ENCODE measurements around the gene NEXMIF.
A peak's percentile ranks its signal among the peaks of the same experiment; 100 is the strongest.
"Not testable (repeated sequence)": the region's sequence is repeated elsewhere in the genome, so short reads cannot be mapped to it uniquely, and the experiment has no call there.

The NEXMIF gene

DNA sequence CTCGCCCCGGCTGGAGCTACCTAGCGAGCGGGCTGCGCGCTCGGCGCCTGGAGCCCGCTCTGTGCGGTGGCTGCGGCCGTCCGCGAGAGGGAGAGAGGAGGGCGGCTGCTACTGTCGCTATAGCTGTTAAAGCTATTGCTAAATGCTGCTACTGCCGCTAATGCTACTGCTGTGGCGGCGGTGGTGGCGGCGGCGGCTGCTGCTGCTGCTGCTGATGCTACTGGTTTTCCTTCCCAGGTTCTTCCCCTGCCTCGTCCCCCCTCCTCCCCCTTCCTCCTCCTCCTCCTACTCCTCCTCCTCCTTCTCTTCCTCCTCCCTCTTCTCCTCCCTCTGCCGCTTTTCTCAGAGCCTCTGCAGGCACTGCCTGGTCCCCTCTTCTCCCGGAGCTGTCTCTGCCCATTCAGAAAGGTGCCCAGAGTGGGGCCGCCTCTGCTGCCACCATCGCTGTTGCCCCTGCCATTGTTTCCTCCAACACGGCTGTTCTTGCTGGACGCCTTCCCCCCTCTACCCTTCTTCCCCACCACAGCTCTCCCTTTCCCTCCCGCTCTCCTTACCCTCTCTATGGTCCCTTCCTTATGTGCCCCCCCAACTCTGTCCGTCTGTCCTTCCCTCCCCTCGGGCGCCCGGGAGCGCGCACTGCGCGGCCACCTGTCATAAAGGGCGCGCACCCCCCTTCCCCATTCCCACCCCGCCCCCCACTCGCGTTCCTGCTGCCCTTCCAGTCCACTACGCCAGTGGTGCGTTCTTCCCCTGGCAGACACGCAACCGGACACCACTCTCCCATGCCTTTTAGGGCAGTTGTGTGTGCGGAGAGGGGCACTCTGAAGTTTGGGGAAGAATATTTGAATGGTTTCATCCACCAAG, at the start of gene NEXMIF:
Gene NEXMIF (minus strand): TSS at position 228 of the 864 bp plus-strand sequence.
- no peak for DNase-seq (ENCODE audit: low read depth in 3 of 3, low spot score in 1 of 3)

DNA sequence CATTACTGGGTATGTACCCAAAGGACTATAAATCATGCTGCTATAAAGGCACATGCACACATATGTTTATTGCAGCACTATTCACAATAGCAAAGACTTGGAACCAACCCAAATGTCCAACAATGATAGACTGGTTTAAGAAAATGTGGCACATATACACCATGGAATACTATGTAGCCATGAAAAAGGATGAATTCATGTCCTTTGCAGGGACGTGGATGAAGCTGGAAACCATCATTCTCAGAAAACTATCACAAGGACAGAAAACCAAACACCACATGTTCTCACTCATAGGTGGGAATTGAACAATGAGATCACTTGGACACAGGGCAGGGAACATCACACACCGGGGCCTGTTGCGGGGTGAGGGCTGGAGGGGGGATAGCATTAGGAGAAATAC, 36.7 kb upstream of the NEXMIF start:
- DNase-seq (ENCODE audit: low read depth in 3 of 3, low spot score in 1 of 3), result not testable (repeated sequence)

DNA sequence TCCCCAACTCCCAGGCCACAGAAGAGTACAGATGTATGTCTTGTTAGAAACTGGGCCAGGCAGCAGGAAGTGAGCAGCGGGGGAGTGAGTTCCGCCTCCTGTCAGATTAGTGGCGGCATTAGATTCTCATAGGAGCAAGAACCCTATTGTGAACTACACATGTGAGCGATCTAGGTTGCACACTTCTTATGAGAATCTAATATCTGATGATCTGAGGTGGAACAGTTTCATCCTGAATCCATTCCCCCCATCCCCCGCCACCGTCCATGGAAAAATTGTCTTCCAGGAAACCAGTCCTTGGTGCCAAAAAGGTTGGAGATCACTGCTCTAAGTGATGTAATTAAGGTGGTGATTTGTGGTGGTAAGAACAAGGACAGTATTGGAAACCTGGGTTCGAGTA, 24.5 kb upstream of the NEXMIF start:
- DNase-seq (ENCODE audit: low read depth in 3 of 3, low spot score in 1 of 3), result no peak

DNA sequence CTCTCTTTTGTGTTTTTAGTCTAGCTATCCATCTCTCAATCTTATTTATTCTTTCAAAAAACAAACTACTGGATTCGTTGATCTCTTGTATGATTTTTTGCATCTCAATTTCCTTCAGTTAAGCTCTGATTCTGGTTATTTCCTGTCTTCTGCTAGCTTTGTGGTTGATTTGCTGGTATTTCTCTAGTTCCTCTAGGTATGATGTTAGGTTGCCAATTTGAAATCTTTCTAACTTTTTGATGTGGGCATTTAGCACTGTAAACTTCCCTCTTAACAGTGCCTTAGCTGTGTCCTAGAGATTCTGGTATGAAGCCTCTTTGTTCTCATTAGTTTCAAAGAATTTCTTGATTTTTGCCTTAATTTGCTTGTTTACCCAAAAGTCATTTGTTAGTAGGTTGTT, 15.2 kb upstream of the NEXMIF start:
- DNase-seq (ENCODE audit: low read depth in 3 of 3, low spot score in 1 of 3), result no peak

DNA sequence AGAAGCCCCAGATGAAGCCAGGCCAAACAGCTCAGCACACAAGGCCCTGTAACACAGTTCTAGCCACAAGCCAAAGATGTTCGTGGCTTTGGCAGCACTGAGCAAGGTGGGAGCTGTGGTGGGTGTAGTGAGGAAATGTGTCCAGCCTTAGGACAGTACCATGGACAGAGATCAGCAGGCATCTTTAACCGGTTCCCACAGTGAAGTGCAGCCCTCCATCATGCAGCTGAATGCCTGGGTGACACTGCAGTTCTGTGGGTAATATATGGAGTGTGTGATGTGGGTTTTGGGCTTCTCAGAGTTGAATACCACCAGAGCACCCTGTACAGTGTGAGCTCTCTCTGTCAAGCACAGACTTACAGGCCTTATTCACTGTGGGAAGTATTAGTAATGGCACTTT, 6.0 kb upstream of the NEXMIF start:
- no peak for DNase-seq (ENCODE audit: low read depth in 3 of 3, low spot score in 1 of 3)

DNA sequence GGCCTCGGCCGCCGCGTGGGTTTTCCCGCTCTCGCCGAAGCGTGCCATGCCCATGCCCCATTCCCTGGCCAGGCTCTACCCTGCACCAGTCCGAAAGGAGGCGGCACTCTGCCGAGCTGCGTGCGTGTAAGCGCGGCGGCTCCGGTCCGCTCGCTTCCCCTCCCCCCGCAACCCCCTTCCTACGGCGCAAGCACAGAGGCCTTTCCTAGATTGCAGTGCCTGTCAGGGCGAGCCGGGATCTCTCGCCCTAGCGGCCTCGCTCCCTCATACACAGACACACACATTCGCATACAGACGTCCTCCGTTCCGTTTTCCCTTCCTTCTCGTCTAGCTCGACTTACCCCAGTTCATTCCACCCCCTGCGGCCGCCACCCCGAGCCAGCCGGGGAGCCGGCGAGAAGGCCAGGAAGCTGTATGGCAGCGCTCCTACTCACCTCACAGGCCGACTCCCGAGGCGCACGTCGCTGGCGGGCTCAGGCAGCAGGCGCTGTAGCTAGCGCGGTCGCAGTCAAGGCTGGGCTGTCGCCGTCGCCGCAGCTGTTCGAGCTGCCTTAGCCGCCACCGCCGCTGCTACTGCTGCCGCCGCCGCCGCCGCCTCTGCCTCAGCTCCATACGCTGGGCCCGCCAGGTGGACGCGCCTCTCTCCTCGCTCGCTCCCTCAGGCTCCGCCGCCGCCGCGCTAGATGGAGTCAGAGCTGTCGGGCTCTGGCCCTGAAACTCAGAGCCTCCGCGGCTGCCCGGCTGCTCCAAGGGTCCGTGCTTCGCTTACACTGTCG, 615 bp downstream of the NEXMIF start:
- peak in 1 of 3 donors; percentile 8 for DNase-seq (ENCODE audit: low read depth in 3 of 3, low spot score in 1 of 3)

GRCh38 chrX:74923942-74924448, 1.3 kb downstream of the NEXMIF start:
- DNase-seq (ENCODE audit: low read depth in 3 of 3, low spot score in 1 of 3), result no peak

DNA sequence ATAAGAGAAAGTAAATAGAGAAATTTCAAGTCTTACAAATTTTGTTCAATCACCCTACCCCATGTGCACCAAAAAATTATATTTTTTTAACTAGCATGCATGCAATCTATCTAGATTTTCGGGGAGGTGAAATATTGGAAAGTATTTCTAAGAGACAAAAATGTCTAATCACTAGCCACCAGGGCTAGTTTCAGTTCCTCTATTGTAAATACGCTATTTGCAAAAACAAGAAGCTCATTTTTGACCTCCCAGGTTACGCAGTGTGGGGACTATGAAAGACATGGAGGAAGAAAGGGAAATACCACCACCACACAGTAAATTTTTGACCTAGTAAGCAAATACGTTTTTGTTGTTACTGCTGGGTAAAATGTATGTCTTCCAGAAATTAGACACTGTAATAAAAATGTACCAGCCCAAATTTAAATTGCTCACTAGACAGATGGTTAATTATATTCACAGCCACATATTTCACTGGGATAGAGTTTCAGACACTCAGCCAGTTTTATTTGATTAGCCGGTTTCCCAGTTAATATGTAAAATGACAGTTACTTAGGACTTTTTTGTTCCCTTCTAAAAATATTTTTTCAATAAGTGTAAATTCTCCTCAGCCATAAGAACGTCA, 2.2 kb downstream of the NEXMIF start:
- no peak for DNase-seq (ENCODE audit: low read depth in 3 of 3, low spot score in 1 of 3)

GRCh38 chrX:74911494-74911893, 13.8 kb downstream of the NEXMIF start:
- DNase-seq (ENCODE audit: low read depth in 3 of 3, low spot score in 1 of 3), result no peak

- no peak for DNase-seq (ENCODE audit: low read depth in 3 of 3, low spot score in 1 of 3)
Measured at GRCh38 chrX:74906417-74906816, 18.8 kb downstream of the NEXMIF start.

DNA sequence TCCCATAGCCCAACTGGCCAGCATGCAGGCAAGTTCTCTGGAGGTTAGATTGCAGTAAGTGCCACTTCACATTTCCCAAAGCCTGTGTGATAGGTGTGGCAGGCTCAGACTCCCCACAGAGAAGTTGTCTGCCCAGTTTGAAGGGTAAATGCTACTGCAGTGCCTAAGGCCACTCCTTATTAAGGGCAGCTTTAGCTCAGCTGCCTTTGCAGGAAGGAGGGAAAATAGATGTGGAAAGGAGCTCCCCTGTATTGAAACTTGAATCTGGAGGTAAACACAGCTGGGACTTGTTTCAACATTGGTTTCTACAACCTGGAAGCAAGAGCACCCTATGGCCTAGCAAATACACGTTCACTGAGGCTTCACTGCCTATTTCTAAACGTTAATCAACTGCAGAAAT, 22.4 kb downstream of the NEXMIF start:
- no peak for DNase-seq (ENCODE audit: low read depth in 3 of 3, low spot score in 1 of 3)

GRCh38 chrX:74892561-74892960, 32.7 kb downstream of the NEXMIF start:
- no peak for DNase-seq (ENCODE audit: low read depth in 3 of 3, low spot score in 1 of 3)

DNA sequence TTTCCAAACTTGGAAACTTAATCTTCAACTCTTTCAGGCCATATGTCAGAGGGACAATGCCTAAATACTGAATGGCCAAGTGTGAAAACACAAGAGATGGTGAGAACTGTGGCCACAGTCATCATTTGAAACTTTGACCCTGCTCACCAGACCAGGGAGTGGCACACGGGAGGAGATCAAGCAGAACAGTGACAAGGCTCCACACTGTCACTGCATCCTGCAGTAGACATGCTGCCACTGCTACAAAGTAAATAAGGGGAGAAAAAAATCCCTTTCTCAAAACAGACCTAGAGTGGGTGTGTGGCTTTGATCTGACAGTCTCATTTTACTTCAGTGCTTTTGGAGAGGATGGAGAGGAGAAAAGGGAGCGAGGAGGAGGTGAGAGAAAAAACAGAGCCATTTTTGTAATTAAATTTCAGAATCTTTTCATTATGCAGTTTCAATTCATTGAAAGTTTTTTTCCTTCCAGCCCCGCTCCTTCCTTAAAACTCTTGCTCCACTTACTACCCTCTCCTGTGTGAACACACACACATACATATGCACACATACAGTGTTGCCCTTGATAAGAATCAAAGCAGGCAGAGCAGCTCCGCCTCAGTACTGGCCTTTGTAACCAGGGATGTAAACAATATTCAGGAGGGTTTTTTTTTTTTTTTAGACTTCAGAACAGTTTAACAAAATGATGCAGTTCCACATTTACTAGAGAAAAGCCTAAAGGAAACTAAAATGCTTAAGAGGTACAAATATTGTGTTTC, 34.4 kb downstream of the NEXMIF start:
- DNase-seq (ENCODE audit: low read depth in 3 of 3, low spot score in 1 of 3), result no peak

GRCh38 chrX:74882383-74882782, 42.9 kb downstream of the NEXMIF start:
- not testable (repeated sequence) for DNase-seq (ENCODE audit: low read depth in 3 of 3, low spot score in 1 of 3)

DNA sequence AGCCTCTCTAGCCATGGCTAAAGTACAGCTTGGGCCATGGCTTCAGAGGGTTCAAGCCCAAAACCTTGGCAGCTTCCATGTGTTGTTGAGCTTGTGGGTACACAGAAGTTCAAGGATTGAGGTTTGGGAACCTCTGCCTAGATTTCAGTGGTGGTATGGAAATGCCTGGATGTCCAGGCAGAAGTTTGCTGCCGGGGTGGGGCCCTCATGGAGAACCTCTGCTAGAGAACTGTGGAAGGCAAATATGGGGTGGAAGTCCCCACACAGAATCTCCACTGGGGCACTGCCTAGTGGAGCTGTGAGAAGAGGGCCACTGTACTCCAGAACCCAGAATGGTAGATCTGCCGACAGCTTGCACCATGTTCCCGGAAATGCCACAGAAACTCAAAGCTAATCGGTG, 59.5 kb downstream of the NEXMIF start:
- DNase-seq (ENCODE audit: low read depth in 3 of 3, low spot score in 1 of 3), result no peak

DNA sequence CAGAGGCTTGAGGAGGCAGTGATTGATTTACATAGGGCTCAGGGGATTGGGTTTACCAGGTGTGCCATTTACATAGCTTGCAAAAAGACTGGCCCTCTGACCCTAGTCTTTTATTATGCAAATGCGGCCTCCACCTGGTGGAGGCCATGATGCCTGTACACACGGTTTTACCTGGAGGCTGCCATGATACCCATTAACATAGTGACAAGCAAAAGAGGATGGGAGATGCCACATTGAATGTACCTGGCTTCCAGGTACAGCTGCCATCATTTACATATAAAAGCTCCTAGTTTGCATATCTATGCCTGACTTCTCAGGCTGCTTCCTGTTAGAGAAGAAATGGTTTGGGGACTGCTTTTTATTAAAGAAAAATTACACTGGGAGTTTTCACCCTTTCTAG, 72.0 kb downstream of the NEXMIF start:
- DNase-seq (ENCODE audit: low read depth in 3 of 3, low spot score in 1 of 3), result no peak

DNA sequence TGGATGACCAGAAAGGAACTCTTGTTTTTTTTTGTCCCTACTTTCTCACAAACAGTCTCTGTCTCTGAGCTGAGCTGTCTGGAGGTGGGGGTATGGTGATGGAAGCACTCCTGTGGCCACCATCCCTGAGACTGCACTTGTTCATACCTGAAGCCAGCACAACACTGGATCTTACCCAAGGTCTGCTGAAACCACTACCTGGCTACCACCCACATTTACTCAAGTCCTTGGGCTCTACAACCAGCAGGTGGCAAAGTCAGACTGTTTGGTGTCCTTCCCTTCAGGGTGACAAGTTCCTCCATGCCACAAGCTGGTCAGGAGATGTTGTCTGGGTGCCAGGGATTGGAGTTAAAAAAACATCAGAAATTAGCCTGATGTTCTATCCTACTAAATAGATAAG, 89.7 kb downstream of the NEXMIF start:
- no peak for DNase-seq (ENCODE audit: low read depth in 3 of 3, low spot score in 1 of 3)

- not testable (repeated sequence) for DNase-seq (ENCODE audit: low read depth in 3 of 3, low spot score in 1 of 3)
Measured at GRCh38 chrX:74819797-74820196, 105.5 kb downstream of the NEXMIF start.

DNA sequence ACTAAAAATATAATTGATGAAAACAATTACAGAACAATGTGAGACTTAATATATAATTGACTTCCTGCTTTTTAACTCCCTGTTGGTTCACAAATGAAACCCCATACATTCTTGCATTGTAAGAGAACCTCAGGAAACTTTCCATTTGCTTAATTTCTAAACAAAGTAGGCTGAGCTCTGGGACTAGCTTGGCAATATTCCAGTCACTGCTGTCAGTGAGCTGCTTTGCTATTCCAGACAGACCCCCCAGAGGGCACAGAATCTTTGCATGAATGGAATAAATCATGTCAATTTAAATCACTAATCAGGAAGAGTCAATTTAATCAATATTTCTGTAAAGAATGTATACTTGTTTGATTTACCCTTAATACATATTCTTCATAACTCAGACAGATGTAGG, 110.6 kb downstream of the NEXMIF start:
- DNase-seq (ENCODE audit: low read depth in 3 of 3, low spot score in 1 of 3), result no peak

DNA sequence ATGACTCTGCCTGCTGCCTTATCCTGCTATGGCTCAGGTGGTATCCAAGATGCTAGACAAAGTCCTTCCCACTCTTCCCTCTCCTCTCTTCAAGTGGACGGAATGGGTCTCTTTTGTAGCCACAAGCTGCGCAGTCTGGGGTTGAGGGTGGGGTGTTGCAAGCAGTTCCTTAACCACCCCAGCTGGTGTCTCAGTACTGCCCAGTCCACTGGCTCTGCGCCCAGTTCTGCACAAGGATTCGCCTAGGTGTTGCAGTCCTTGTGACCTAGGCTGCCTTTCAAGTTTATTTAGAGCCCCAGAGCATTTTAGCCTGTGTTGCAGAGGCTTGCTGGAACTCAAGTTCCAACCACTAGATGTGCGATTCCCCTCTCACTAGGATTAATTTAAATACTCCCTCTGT, 120.7 kb downstream of the NEXMIF start:
- DNase-seq (ENCODE audit: low read depth in 3 of 3, low spot score in 1 of 3), result no peak

GRCh38 chrX:74800062-74800461, 125.2 kb downstream of the NEXMIF start:
- DNase-seq (ENCODE audit: low read depth in 3 of 3, low spot score in 1 of 3), result no peak

All from stimulated activated CD4-positive, alpha-beta T cell treated with anti-CD3 and anti-CD28 coated beads, TNF-alpha, amount 100 ng/mL, for 1 hour (primary cell).